Sigmoid colon (tissue), 4 donors: ENCODE data around the gene INO80D.

Experiments
- EP300 ChIP-seq, 4 donors: sonication (generic); formaldehyde crosslinking; IDR thresholded peaks; one replicate each; pipeline ENCODE4 v1.6.1; 2017; ENCODE audit warnings: antibody characterized with exemption in 4 of 4
- POLR2A ChIP-seq, 2 donors: fragments of 450-650 bp; IDR thresholded peaks; one replicate each; pipeline ENCODE4 v1.6.1; 2016; ENCODE audit warnings: antibody characterized with exemption in 2 of 2, mild to moderate bottlenecking in 2 of 2, moderate library complexity in 2 of 2
- POLR2AphosphoS5 ChIP-seq, 4 donors: sonication (generic); formaldehyde crosslinking; IDR thresholded peaks; one replicate each; pipeline ENCODE4 v1.6.1; 2017; ENCODE audit warnings: antibody characterized with exemption in 4 of 4
- TF ChIP-seq, protein P1 (sequence below), 4 experiments: fragments of 450-650 bp in 3 of 4; fragments of 200-600 bp in 1 of 4; IDR thresholded peaks; one replicate each; pipeline ENCODE4 v1.5.1; 2016 to 2019; ENCODE audit warnings: antibody characterized with exemption in 4 of 4, mild to moderate bottlenecking in 3 of 4, moderate library complexity in 2 of 4

- TF ChIP-seq, protein P1, sequence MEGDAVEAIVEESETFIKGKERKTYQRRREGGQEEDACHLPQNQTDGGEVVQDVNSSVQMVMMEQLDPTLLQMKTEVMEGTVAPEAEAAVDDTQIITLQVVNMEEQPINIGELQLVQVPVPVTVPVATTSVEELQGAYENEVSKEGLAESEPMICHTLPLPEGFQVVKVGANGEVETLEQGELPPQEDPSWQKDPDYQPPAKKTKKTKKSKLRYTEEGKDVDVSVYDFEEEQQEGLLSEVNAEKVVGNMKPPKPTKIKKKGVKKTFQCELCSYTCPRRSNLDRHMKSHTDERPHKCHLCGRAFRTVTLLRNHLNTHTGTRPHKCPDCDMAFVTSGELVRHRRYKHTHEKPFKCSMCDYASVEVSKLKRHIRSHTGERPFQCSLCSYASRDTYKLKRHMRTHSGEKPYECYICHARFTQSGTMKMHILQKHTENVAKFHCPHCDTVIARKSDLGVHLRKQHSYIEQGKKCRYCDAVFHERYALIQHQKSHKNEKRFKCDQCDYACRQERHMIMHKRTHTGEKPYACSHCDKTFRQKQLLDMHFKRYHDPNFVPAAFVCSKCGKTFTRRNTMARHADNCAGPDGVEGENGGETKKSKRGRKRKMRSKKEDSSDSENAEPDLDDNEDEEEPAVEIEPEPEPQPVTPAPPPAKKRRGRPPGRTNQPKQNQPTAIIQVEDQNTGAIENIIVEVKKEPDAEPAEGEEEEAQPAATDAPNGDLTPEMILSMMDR (IDR thresholded peaks at IDR 0.05) = no peak
- TF ChIP-seq POLR2AphosphoS5 (IDR thresholded peaks at IDR 0.05) (no peak), POLR2A (IDR thresholded peaks at IDR 0.05) (no peak), EP300 (IDR thresholded peaks at IDR 0.05) (no peak)
Measured at GRCh38 chr2:206071807-206072206, 14.2 kb downstream of the INO80D start.
